H9 (cell line): ENCODE data around the gene ULK1. TPM values are rescaled to one million over a fixed set of nuclear protein-coding genes. Genes with fewer than 3 reads are reported as not detected.

Experiments used
- DNase-seq: peaks from one replicate; pipeline ENCODE4 v3.0.0-alpha.2; 2017
- H2AFZ ChIP-seq: one replicate; pipeline ENCODE4 v1.6.1; 2013; ENCODE audit warnings: mild to moderate bottlenecking, low read length, control low read depth, moderate library complexity
- H2AK5ac ChIP-seq: 2 replicates; pipeline ENCODE4 v1.6.1; 2013; ENCODE audit warnings: low read length, control low read depth, mixed read lengths; ENCODE audit not compliant: insufficient read length
- H2BK120ac ChIP-seq: one replicate; pipeline ENCODE4 v1.6.1; 2013; ENCODE audit warnings: low read depth, mild to moderate bottlenecking, low read length, control low read depth, inconsistent platforms; ENCODE audit not compliant: poor library complexity, severe bottlenecking
- H2BK12ac ChIP-seq: 2 replicates; pipeline ENCODE4 v1.6.1; 2013; ENCODE audit warnings: low read length, control low read depth, mixed read lengths, low read depth; ENCODE audit not compliant: insufficient read length
- H2BK15ac ChIP-seq: 2 replicates; pipeline ENCODE4 v1.6.1; 2013; ENCODE audit warnings: low read depth, low read length, control low read depth
- H2BK20ac ChIP-seq: one replicate; pipeline ENCODE4 v1.6.1; 2013; ENCODE audit warnings: low read depth, mild to moderate bottlenecking, low read length, control low read depth, inconsistent platforms; ENCODE audit not compliant: poor library complexity, severe bottlenecking
- H2BK5ac ChIP-seq: 2 replicates; pipeline ENCODE4 v1.6.1; 2013; ENCODE audit warnings: low read length, control low read depth, mixed read lengths; ENCODE audit not compliant: insufficient read length
- H3K14ac ChIP-seq: 2 replicates; pipeline ENCODE4 v1.6.1; 2013; ENCODE audit warnings: low read length, control low read depth; ENCODE audit not compliant: insufficient read depth
- H3K18ac ChIP-seq: 2 replicates; pipeline ENCODE4 v1.6.1; 2013; ENCODE audit warnings: low read depth, mild to moderate bottlenecking, mixed read lengths, low read length, control low read depth; ENCODE audit not compliant: insufficient read length
- H3K23ac ChIP-seq: 2 replicates; pipeline ENCODE4 v1.6.1; 2013; ENCODE audit warnings: low read length, control low read depth, mixed read lengths, low read depth; ENCODE audit not compliant: insufficient read length
- H3K23me2 ChIP-seq: 2 replicates; pipeline ENCODE4 v1.6.1; 2013; ENCODE audit warnings: low read depth, mild to moderate bottlenecking, mixed read lengths, low read length, control low read depth; ENCODE audit not compliant: insufficient read length, poor library complexity, severe bottlenecking
- H3K27ac ChIP-seq: 2 replicates; pipeline ENCODE4 v1.5.1; 2013; ENCODE audit warnings: low read length, control low read depth, mixed read lengths, low read depth; ENCODE audit not compliant: insufficient read length
- H3K27me3 ChIP-seq: 2 replicates; pipeline ENCODE4 v1.6.1; 2013; ENCODE audit warnings: low read length, control low read depth, inconsistent platforms; ENCODE audit not compliant: insufficient read depth
- H3K4ac ChIP-seq: 2 replicates; pipeline ENCODE4 v1.6.1; 2013; ENCODE audit warnings: low read depth, mild to moderate bottlenecking, control low read depth, inconsistent platforms, low read length, moderate library complexity
- H3K4me1 ChIP-seq: 2 replicates; pipeline ENCODE4 v1.6.1; 2013; ENCODE audit warnings: low read length, control low read depth, inconsistent platforms; ENCODE audit not compliant: insufficient read depth
- H3K4me2 ChIP-seq: 2 replicates; pipeline ENCODE4 v1.6.1; 2013; ENCODE audit warnings: low read length, control low read depth, mixed read lengths; ENCODE audit not compliant: insufficient read length, insufficient read depth
- H3K56ac ChIP-seq: 2 replicates; pipeline ENCODE4 v1.6.1; 2013; ENCODE audit warnings: low read depth, mild to moderate bottlenecking, mixed read lengths, low read length, control low read depth; ENCODE audit not compliant: insufficient read length
- H3K79me1 ChIP-seq: 2 replicates; pipeline ENCODE4 v1.6.1; 2013; ENCODE audit warnings: low read depth, mild to moderate bottlenecking, moderate library complexity, low read length, control low read depth, inconsistent platforms; ENCODE audit not compliant: insufficient read depth, poor library complexity, severe bottlenecking
- H3K79me2 ChIP-seq: 2 replicates; pipeline ENCODE4 v1.6.1; 2013; ENCODE audit warnings: low read length, control low read depth, inconsistent platforms; ENCODE audit not compliant: insufficient read depth
- H3K9ac ChIP-seq: 2 replicates; pipeline ENCODE4 v1.6.1; 2013; ENCODE audit warnings: low read length, control low read depth, mixed read lengths; ENCODE audit not compliant: insufficient read length; ENCODE audit errors: extremely low read depth
- H3K9me3 ChIP-seq: one replicate; pipeline ENCODE4 v1.6.1; 2013; ENCODE audit warnings: low read depth, low read length, inconsistent platforms; ENCODE audit not compliant: control insufficient read depth
- H3T11ph ChIP-seq: one replicate; pipeline ENCODE4 v1.6.1; 2013; ENCODE audit warnings: mild to moderate bottlenecking, low read length, control low read depth, inconsistent platforms
- H4K20me1 ChIP-seq: one replicate; pipeline ENCODE4 v1.6.1; 2013; ENCODE audit not compliant: control insufficient read depth, insufficient read length, insufficient read depth
- H4K5ac ChIP-seq: 2 replicates; pipeline ENCODE4 v1.6.1; 2013; ENCODE audit warnings: low read depth, mild to moderate bottlenecking, mixed read lengths, low read length, control low read depth; ENCODE audit not compliant: insufficient read length
- H4K8ac ChIP-seq: replicated peaks from 2 replicates; pipeline ENCODE4 v1.6.1; 2013; ENCODE audit warnings: low read length, control low read depth, mixed read lengths, low read depth; ENCODE audit not compliant: insufficient read length
- H4K91ac ChIP-seq: 2 replicates; pipeline ENCODE4 v1.6.1; 2013; ENCODE audit warnings: low read depth, mild to moderate bottlenecking, moderate library complexity, mixed read lengths, low read length, control low read depth; ENCODE audit not compliant: insufficient read length
- H3K27ac Mint-ChIP-seq, 3 experiments: 2 replicates in 2 of 3; 3 replicates in 1 of 3; pipeline ENCODE4 v1.8.0; 2020 to 2021; ENCODE audit warnings: mixed read lengths in 3 of 3, mild to moderate bottlenecking in 1 of 3, moderate library complexity in 1 of 3
- H3K27me3 Mint-ChIP-seq: 2 replicates; pipeline ENCODE4 v1.8.0; 2021; ENCODE audit warnings: low read depth, mild to moderate bottlenecking, moderate library complexity, mixed read lengths
- H3K36me3 Mint-ChIP-seq, 3 experiments: 2 replicates in 2 of 3; 3 replicates in 1 of 3; pipeline ENCODE4 v1.8.0; 2020 to 2021; ENCODE audit warnings: low read depth in 3 of 3, mixed read lengths in 3 of 3; ENCODE audit not compliant: insufficient read depth in 1 of 3
- H3K4me1 Mint-ChIP-seq, 2 experiments: 2 replicates each; pipeline ENCODE4 v1.8.0; 2020; ENCODE audit warnings: mixed read lengths in 2 of 2
- H3K4me3 Mint-ChIP-seq, 2 experiments: 2 replicates in 1 of 2; 3 replicates in 1 of 2; pipeline ENCODE4 v1.8.0; 2020 to 2021; ENCODE audit warnings: mild to moderate bottlenecking in 2 of 2, mixed read lengths in 2 of 2, moderate library complexity in 1 of 2
- H3K9me3 Mint-ChIP-seq, 2 experiments: 2 replicates in 1 of 2; 3 replicates in 1 of 2; pipeline ENCODE4 v1.8.0; 2020; ENCODE audit warnings: mild to moderate bottlenecking in 2 of 2, mixed read lengths in 2 of 2, moderate library complexity in 1 of 2
- CTCF ChIP-seq: fragments of 200-600 bp; sonication (generic); conservative IDR thresholded peaks from 3 replicates; pipeline ENCODE4 v1.8.0; 2021; ENCODE audit warnings: antibody characterized with exemption, mild to moderate bottlenecking
- WGBS: extraction: QIAGEN DNeasy Blood & Tissue Kit; methylation state at CpG from one replicate; pipeline ENCODE4 v1.1.7; 2013; ENCODE audit warnings: missing lambda C conversion rate, low lambda C conversion rate, mixed read lengths; ENCODE audit not compliant: insufficient read length; ENCODE audit errors: extremely low coverage; 5-methylcytosine and 5-hydroxymethylcytosine counted together
- total RNA-seq: library from RNA; stranded (reverse); gene quantifications from 2 replicates; pipeline ENCODE4 v1.2.1, GENCODE V29; 2021

Gene ULK1
- total RNA-seq, 1 experiment from 2014 or later: 57.2 TPM

- Mint-ChIP-seq H3K4me1 (0 out of 4 replicates have a peak, but pooled peaks cover 0 to 2% of the 10 kb centered on the region in 2 experiments), H3K36me3 (peaks cover 12 to 50% (median 50%) of the 10 kb centered on the region in 3 experiments; a peak in 6 of 7 replicates), H3K4me3 (no peak overlapping the region), H3K27me3 (no peaks in the 10 kb centered on the region), H3K27ac (peak overlapping the region in 1 of 3 experiments; percentile 77; a peak in 1 of 7 replicates), H3K9me3 (no peaks in the 10 kb centered on the region)
- Histone ChIP-seq H3T11ph (no peak overlapping the region), H3K27ac (no peak overlapping the region), H3K23me2 (no peaks in the 10 kb centered on the region), H4K91ac (no peak overlapping the region), H3K18ac (no peak overlapping the region), H2BK12ac (no peak overlapping the region), H3K4me1 (no peaks in the 10 kb centered on the region), H3K79me1 (no peaks in the 10 kb centered on the region), H4K5ac (no peak overlapping the region), H3K79me2 (no peaks in the 10 kb centered on the region), H2BK5ac (no peak overlapping the region), H2BK15ac (no peak overlapping the region), H2AFZ (no peak overlapping the region), H3K14ac (no peak overlapping the region), H4K20me1 (peaks cover 3% of the 10 kb centered on the region), H2AK5ac (no peak overlapping the region), H3K9ac (no peak overlapping the region), H3K9me3 (no peaks in the 10 kb centered on the region), H2BK120ac (no peak overlapping the region), H3K4me2 (no peak overlapping the region), H3K23ac (no peak overlapping the region), H2BK20ac (no peak overlapping the region), H4K8ac (no peak overlapping the region), H3K27me3 (no peaks in the 10 kb centered on the region), H3K4ac (no peak overlapping the region), H3K56ac (no peak overlapping the region)
- TF ChIP-seq CTCF: peak; percentile 43
- DNase-seq: no peak
- WGBS: no CpG with 5 or more reads among the region's 20 CpGs
Measured at GRCh38 chr12:131912518-131913274, 18.3 kb downstream of the ULK1 start.
